Stomach (tissue), 19 donors: ENCODE measurements around the gene STK4. TPM values are rescaled to one million over a fixed set of nuclear protein-coding genes. Genes with fewer than 3 reads are reported as not detected.

Source experiments
- DNase-seq, 2 donors: peaks; one replicate each; pipeline versions ENCODE4 v3.0.0 to v3.0.0-alpha.2; 2013 to 2019
- H3K27ac ChIP-seq, 5 donors: fragments of 200-600 bp in 4 of 5; sonication (generic) in 4 of 5; one replicate each; pipeline ENCODE4 v1.5.1; 2013 to 2019; ENCODE audit warnings: mild to moderate bottlenecking in 1 of 5, moderate library complexity in 1 of 5
- H3K27me3 ChIP-seq, 3 donors: fragments of 200-600 bp; sonication (generic); one replicate each; pipeline ENCODE4 v1.5.1; 2017 to 2019; ENCODE audit warnings: mixed run types in 1 of 3
- H3K36me3 ChIP-seq, 4 donors: fragments of 200-600 bp; sonication (generic); 1 replicate in 3 of 4; 2 replicates in 1 of 4; pipeline ENCODE4 v1.5.1; 2016 to 2019
- H3K4me1 ChIP-seq, 4 donors: fragments of 200-600 bp; sonication (generic); one replicate each; pipeline ENCODE4 v1.5.1; 2016 to 2019
- H3K4me3 ChIP-seq, 4 donors: fragments of 200-600 bp; sonication (generic) in 3 of 4; one replicate each; pipeline ENCODE4 v1.5.1; 2016 to 2019; ENCODE audit warnings: mild to moderate bottlenecking in 1 of 4
- H3K9me3 ChIP-seq, 4 donors: fragments of 200-600 bp; sonication (generic); one replicate each; pipeline ENCODE4 v1.5.1; 2016 to 2019
- EP300 ChIP-seq: sonication (generic); formaldehyde crosslinking; IDR thresholded peaks from one replicate; pipeline ENCODE4 v1.6.1; 2017; ENCODE audit warnings: antibody characterized with exemption
- POLR2A ChIP-seq, 4 donors: fragments of 450-650 bp; IDR thresholded peaks; one replicate each; pipeline ENCODE4 v1.6.1; 2016; ENCODE audit warnings: antibody characterized with exemption in 4 of 4, control low read depth in 2 of 4, mild to moderate bottlenecking in 1 of 4, moderate library complexity in 1 of 4
- POLR2AphosphoS5 ChIP-seq, 3 donors: sonication (generic); formaldehyde crosslinking; IDR thresholded peaks; one replicate each; pipeline ENCODE4 v1.6.1; 2016; ENCODE audit warnings: antibody characterized with exemption in 3 of 3
- WGBS, 5 donors: extraction: QIAGEN DNeasy Blood & Tissue Kit in 3 of 5; methylation state at CpG; one replicate each; pipeline versions ENCODE4 v1.1.5 to v1.1.7; 2013 to 2018; 5-methylcytosine and 5-hydroxymethylcytosine counted together
- intact Hi-C: fragments of 100-400 bp; cut with DNase I; formaldehyde crosslinking; loops from one replicate; pipeline ENCODE4 v1.15.1; 2023; ENCODE audit warnings: low total_unique reads
- long read RNA-seq, 10 donors: transcript quantifications; one replicate each; lab custom pipeline, GENCODE V29; 2026
- polyA plus RNA-seq, 3 donors: library from polyadenylated mRNA; stranded (reverse); fragments of 200-250 nt; gene quantifications; one replicate each; pipeline ENCODE4 v1.2.3, GENCODE V29; 2013
- total RNA-seq, 5 donors: library from RNA; depleted of rRNA; stranded (reverse); fragments of >200 nt; gene quantifications; one replicate each; pipeline versions ENCODE4 v1.1.0 to v1.2.3, GENCODE V29; 2014 to 2016
- TF ChIP-seq, protein P1 (sequence below), 7 experiments: fragments of 450-650 bp in 4 of 7; fragments of 200-600 bp in 3 of 7; sonication (generic) in 3 of 7; IDR thresholded peaks; one replicate each; pipeline ENCODE4 v1.5.1; 2016 to 2019; ENCODE audit warnings: antibody characterized with exemption in 7 of 7, control low read depth in 2 of 7, mild to moderate bottlenecking in 1 of 7
- donor health status: healthy with polysubstance abuse.
- donor health status: Bipolar disorder and iron deficiency.
- donor health status: healthy.

STK4 gene
- 10 to 100 TPM; 16.5 to 49.6 (median 22.3) TPM for total RNA-seq
- polyA plus RNA-seq, result 1 to 10 TPM; 4.8 to 6.5 (median 6.4) TPM
- long read RNA-seq, donor 1, result 0 reads
- long read RNA-seq, donor 2, full-length matches to known transcripts, result 2 of 2 reads
- long read RNA-seq, donor 2, partial matches to known transcripts, result 0 of 2 reads
- long read RNA-seq, donor 2, other reads (novel, unspliced or antisense), result 0 of 2 reads
- long read RNA-seq, donor 3, partial matches to known transcripts, result 0 of 1 reads
- long read RNA-seq, donor 3, other reads (novel, unspliced or antisense), result 0 of 1 reads
- long read RNA-seq, donor 4, result 0 reads
- long read RNA-seq, donor 5, full-length matches to known transcripts, result 1 of 1 reads
- long read RNA-seq, donor 5, partial matches to known transcripts, result 0 of 1 reads
- long read RNA-seq, donor 5, other reads (novel, unspliced or antisense), result 0 of 1 reads
- long read RNA-seq, donor 6, full-length matches to known transcripts, result 2 of 29 reads
- long read RNA-seq, donor 6, partial matches to known transcripts, result 27 of 29 reads
- long read RNA-seq, donor 6, other reads (novel, unspliced or antisense), result 0 of 29 reads
- long read RNA-seq, donor 7, result 0 reads
- long read RNA-seq, donor 8, full-length matches to known transcripts, result 3 of 3 reads
- long read RNA-seq, donor 8, partial matches to known transcripts, result 0 of 3 reads
- long read RNA-seq, donor 8, other reads (novel, unspliced or antisense), result 0 of 3 reads
- long read RNA-seq, donor 9, partial matches to known transcripts, result 38 of 38 reads
- long read RNA-seq, donor 9, other reads (novel, unspliced or antisense), result 0 of 38 reads
- long read RNA-seq, donor 10, result 0 reads

DNA sequence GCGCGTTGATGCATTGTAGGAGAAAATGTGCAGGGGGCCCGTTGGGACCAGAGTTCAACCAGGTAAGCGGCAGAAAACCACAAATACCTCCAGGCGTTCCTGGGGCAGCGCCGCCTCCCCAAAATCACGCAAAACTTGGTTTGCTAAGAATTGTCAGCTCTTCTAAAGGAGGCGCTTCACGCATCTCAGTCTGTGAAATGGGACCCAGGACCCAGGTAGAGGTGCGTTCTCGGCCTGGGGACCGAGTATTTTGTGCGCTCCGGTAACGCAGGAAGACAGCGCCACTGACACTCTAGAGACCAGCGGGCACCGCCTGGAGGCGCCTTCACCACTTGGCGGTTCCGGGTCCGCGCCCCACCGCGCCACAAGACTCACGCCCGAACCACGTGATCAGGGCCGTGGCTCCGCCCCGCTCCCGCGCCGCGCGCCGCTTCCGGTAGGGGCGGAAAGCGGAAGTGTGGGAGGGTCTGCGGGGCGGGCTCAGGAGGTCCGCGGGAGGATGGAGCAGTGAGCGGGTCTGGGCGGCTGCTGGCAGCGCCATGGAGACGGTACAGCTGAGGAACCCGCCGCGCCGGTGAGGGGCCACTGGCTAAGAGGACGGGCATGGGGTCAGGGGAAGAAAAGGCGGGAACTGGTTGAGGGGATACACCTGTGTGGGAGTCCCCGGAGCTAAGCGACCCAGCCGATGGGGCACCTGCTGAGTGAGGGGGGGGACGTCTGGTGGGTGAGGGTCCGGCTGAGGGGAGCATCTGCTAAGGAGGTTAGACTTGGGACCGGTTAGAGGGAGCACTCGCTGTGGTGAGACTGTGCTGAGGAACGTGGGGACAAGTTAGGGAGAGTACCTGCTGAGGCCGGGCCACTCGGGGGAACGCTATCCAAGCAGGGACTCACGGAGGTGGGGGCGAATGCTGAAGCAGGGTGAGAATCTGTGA, at the start of gene STK4:
STK4 (plus strand) TSS at position 483 of the 932 bp plus-strand sequence; CDS start at position 540, 57 bp downstream.
- DNase-seq, result peak; percentile 95 to 98
- no peaks in the 10 kb centered on the region for H3K9me3 ChIP-seq
- H3K36me3 ChIP-seq, result no peaks in the 10 kb centered on the region
- TF ChIP-seq POLR2A (IDR thresholded peaks at IDR 0.05) (peak in 2 of 4 donors; percentile 51 to 86), POLR2AphosphoS5 (IDR thresholded peaks at IDR 0.05) (peak; percentile 93 to 99 (median 97)), EP300 (no peak)
- TF ChIP-seq, protein P1, sequence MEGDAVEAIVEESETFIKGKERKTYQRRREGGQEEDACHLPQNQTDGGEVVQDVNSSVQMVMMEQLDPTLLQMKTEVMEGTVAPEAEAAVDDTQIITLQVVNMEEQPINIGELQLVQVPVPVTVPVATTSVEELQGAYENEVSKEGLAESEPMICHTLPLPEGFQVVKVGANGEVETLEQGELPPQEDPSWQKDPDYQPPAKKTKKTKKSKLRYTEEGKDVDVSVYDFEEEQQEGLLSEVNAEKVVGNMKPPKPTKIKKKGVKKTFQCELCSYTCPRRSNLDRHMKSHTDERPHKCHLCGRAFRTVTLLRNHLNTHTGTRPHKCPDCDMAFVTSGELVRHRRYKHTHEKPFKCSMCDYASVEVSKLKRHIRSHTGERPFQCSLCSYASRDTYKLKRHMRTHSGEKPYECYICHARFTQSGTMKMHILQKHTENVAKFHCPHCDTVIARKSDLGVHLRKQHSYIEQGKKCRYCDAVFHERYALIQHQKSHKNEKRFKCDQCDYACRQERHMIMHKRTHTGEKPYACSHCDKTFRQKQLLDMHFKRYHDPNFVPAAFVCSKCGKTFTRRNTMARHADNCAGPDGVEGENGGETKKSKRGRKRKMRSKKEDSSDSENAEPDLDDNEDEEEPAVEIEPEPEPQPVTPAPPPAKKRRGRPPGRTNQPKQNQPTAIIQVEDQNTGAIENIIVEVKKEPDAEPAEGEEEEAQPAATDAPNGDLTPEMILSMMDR (IDR thresholded peaks at IDR 0.05), result peak in 5 of 7 experiments; percentile 21 to 73 (median 44)
- H3K4me3 ChIP-seq, result peak within 1 kb of the TSS; percentile 73 to 93 (median 82)
- H3K27me3 ChIP-seq, result no peaks in the 10 kb centered on the region
- WGBS, 5 donors, result 1 to 2% (median 1%) methylated on average over 41 to 68 of the region's 68 CpGs
- intact Hi-C loops, result no loop called here
- peaks cover 14 to 46% (median 38%) of the 10 kb centered on the region in 4 donors for H3K4me1 ChIP-seq
- H3K27ac ChIP-seq, result peak within 1 kb of the TSS; percentile 82 to 91 (median 90)

DNA sequence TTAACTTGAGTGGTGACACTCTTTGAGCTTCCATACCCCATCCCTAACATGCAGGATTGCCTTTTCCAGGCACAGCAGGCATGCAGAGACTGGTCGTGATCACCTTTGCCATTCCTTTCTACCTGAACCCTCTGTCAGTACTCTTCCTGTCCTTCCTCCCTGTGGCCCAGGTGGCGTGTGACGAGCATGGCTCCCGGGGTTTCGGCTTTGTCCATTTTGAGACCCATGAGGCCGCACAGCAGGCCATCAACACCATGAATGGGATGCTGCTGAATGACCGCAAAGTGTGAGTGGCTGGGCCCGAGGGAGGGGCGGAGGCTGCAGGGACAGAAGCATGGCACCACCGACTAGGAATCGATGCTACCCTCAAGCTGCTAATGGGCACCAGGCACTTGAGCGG, 49.7 kb upstream of the STK4 start:
- no peak for DNase-seq
- no peak for TF ChIP-seq EP300
- TF ChIP-seq POLR2AphosphoS5 (IDR thresholded peaks at IDR 0.05), result no peak
- TF ChIP-seq, protein P1 (IDR thresholded peaks at IDR 0.05), result no peak
- no peak for TF ChIP-seq POLR2A (IDR thresholded peaks at IDR 0.05)
- Histone ChIP-seq H3K27me3 (no peaks in the 10 kb centered on the region), H3K27ac (no peak overlapping the region), H3K4me1 (peaks cover 0 to under 1% (median under 1%) of the 10 kb centered on the region in 4 donors), H3K9me3 (no peaks in the 10 kb centered on the region), H3K4me3 (no peak overlapping the region), H3K36me3 (peaks cover 0 to 51% (median 27%) of the 10 kb centered on the region in 4 donors)
- intact Hi-C loops, result no loop called here
- WGBS, 5 donors, result 91 to 97% (median 95%) methylated on average over 9 to 12 of the region's 12 CpGs

DNA sequence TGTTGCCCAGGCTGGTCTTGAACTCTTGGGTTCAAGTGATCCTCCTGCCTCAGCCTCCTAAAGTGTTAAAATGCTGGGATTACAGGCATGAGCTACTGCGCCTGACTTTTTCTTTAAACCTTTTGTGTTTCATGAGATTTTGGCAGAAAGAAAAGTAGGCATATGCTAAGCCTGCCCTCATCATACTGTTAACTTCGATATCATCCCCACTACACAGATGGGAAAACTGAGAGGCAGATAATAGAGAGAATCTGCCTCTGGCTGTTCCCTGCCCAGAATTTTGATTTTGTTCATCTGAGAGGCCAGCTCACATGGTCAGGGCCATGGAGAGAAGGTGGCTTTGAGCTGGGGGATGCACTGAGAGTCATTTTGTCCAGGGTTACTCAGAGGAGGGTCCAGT, 48.9 kb upstream of the STK4 start:
- WGBS, 5 donors, result 95 to 100% (median 97%) methylated on average over 2 of the region's 2 CpGs
- H3K4me3 ChIP-seq, result no peak overlapping the region
- DNase-seq, result no peak
- H3K36me3 ChIP-seq, result peaks cover 0 to 58% (median 34%) of the 10 kb centered on the region in 4 donors
- no peaks in the 10 kb centered on the region for H3K4me1 ChIP-seq
- intact Hi-C loops, result no loop called here
- H3K9me3 ChIP-seq, result no peaks in the 10 kb centered on the region
- TF ChIP-seq, protein P1 (IDR thresholded peaks at IDR 0.05), result no peak
- no peak for TF ChIP-seq POLR2A (IDR thresholded peaks at IDR 0.05)
- no peak for TF ChIP-seq EP300
- no peak for TF ChIP-seq POLR2AphosphoS5 (IDR thresholded peaks at IDR 0.05)
- H3K27ac ChIP-seq, result no peak overlapping the region
- no peaks in the 10 kb centered on the region for H3K27me3 ChIP-seq
